Measurements from ENCODE around the gene MYOM3. TPM values are rescaled to one million over a fixed set of nuclear protein-coding genes. Genes with fewer than 3 reads are reported as not detected.
A peak's percentile ranks its signal among the peaks of the same experiment; 100 is the strongest.
"Not testable (repeated sequence)": the region's sequence is repeated elsewhere in the genome, so short reads cannot be mapped to it uniquely, and the experiment has no call there.

Gene MYOM3
- total RNA-seq, 1 experiment from 2014 or later: 0.42 TPM

- CTCF ChIA-PET: interaction anchor here (0.6 to 1.5 kb wide), 3 partner anchors 9 to 58 kb away, joined by 3 to 8 read pairs (median 3); no protein-coding TSS in a partner anchor
- H3K27ac Mint-ChIP-seq (ENCODE audit: unreplicated experiment): peak overlapping the region; percentile 25
- intact Hi-C loops (cut with micrococcal nuclease; ENCODE audit: unreplicated experiment): no loop called here
These were observed 102.5 kb downstream of the MYOM3 start for GRCh38 chr1:24009406-24009805.

DNA sequence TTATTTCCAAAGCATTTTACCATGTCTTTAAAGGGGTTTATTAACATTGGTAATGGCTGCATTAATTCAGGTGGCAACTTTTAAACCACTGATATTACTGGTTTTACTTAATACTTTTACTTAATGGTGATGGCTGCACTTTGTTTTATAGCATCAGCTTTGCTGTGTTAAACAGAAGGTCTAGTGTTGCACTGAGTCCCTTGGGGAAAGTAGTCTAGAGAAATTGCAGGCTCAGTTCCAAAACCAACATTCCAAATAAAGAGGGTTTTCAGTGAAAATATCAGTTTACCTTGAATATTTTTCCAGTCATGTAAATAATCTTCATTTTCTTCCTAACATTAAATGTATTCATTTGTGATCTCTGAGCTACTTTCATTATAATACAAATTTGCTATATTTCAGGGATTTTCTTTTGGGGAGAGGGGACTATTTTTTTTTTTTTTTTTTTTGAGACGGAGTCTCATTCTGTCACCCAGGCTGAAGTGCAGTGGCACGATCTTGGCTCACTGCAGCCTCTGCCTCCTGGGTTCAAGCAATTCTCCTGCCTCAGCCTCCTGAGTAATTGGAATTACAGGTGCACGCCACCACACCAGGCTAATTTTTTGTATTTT is 103.3 kb downstream of the MYOM3 start:
- CTCF ChIA-PET: interaction anchor here (0.7 to 1.5 kb wide), 4 partner anchors 10 to 187 kb away, joined by 3 to 8 read pairs (median 4); no protein-coding TSS in a partner anchor
- H3K27ac Mint-ChIP-seq (ENCODE audit: unreplicated experiment); DNase-seq; BruUV-seq (replicated peaks); H3K9me3 Mint-ChIP-seq (ENCODE audit: low read depth, unreplicated experiment); H3K27me3 Mint-ChIP-seq (ENCODE audit: unreplicated experiment); intact Hi-C loops (cut with micrococcal nuclease; ENCODE audit: unreplicated experiment); H3K36me3 Mint-ChIP-seq (ENCODE audit: insufficient read depth, unreplicated experiment); H3K4me3 Mint-ChIP-seq (ENCODE audit: low read depth, unreplicated experiment): not testable (repeated sequence)
- peaks cover 35% of the 10 kb centered on the region for H3K4me1 Mint-ChIP-seq (ENCODE audit: low read depth, unreplicated experiment)

More at GRCh38 chr1:24009406-24009805, 102.5 kb downstream of the MYOM3 start:
- Mint-ChIP-seq H3K36me3 (ENCODE audit: insufficient read depth, unreplicated experiment) (peaks cover 5% of the 10 kb centered on the region), H3K4me1 (ENCODE audit: low read depth, unreplicated experiment) (peaks cover 35% of the 10 kb centered on the region), H3K27me3 (ENCODE audit: unreplicated experiment) (no peaks in the 10 kb centered on the region), H3K4me3 (ENCODE audit: low read depth, unreplicated experiment) (peak overlapping the region; percentile 29), H3K9me3 (ENCODE audit: low read depth, unreplicated experiment) (no peaks in the 10 kb centered on the region)
- TF ChIP-seq, protein P1, sequence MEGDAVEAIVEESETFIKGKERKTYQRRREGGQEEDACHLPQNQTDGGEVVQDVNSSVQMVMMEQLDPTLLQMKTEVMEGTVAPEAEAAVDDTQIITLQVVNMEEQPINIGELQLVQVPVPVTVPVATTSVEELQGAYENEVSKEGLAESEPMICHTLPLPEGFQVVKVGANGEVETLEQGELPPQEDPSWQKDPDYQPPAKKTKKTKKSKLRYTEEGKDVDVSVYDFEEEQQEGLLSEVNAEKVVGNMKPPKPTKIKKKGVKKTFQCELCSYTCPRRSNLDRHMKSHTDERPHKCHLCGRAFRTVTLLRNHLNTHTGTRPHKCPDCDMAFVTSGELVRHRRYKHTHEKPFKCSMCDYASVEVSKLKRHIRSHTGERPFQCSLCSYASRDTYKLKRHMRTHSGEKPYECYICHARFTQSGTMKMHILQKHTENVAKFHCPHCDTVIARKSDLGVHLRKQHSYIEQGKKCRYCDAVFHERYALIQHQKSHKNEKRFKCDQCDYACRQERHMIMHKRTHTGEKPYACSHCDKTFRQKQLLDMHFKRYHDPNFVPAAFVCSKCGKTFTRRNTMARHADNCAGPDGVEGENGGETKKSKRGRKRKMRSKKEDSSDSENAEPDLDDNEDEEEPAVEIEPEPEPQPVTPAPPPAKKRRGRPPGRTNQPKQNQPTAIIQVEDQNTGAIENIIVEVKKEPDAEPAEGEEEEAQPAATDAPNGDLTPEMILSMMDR (IDR thresholded peaks at IDR 0.05; ENCODE audit: unreplicated experiment): no peak
- DNase-seq: peak; percentile 46
- BruUV-seq (replicated peaks): no TSS peak

DNA sequence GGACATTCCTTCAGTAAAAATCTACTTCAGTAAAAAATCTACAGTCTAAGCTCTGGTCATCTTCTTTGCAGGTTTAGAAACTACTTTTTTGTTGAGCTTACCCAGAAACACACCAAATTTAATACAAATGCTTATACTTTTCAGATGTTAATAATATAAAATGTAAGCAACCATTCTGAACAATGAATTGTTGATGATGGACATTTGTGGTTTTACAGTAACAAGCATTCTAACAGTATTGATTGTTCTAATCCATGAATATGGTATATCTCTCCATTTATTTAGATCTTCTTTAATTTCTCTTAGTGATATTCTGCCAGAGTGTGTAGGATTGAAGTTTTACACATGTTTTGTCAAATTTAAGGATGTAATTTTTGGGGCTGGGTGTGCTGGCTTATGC is 104.9 kb downstream of the MYOM3 start:
- no TSS peak for BruUV-seq (replicated peaks)
- CTCF ChIA-PET: interaction anchor here (0.6 kb wide), 1 partner anchor 16 kb away, joined by 6 read pairs; no protein-coding TSS in a partner anchor
- Mint-ChIP-seq H3K27ac (ENCODE audit: unreplicated experiment) (no peak overlapping the region), H3K4me1 (ENCODE audit: low read depth, unreplicated experiment) (peaks cover 33% of the 10 kb centered on the region), H3K36me3 (ENCODE audit: insufficient read depth, unreplicated experiment) (peaks cover 5% of the 10 kb centered on the region), H3K4me3 (ENCODE audit: low read depth, unreplicated experiment) (no peak overlapping the region), H3K9me3 (ENCODE audit: low read depth, unreplicated experiment) (no peaks in the 10 kb centered on the region), H3K27me3 (ENCODE audit: unreplicated experiment) (no peaks in the 10 kb centered on the region)
- DNase-seq: no peak
- intact Hi-C loops (cut with micrococcal nuclease; ENCODE audit: unreplicated experiment): no loop called here
- TF ChIP-seq, protein P1 (IDR thresholded peaks at IDR 0.05; ENCODE audit: unreplicated experiment): no peak

Other genes starting within 250 kb of the MYOM3 start
- gene FUCA1, start 243.8 kb downstream of the MYOM3 start, total RNA-seq (2022): 17.2 and 22.9 TPM in 2 replicates
- gene CNR2, start 198.8 kb downstream of the MYOM3 start, total RNA-seq (2022): not detected in 2 replicates
- 57.9 and 59.0 TPM in 2 replicates for gene PNRC2, start 152.3 kb downstream of the MYOM3 start, total RNA-seq (2022)
- 113 and 121 TPM in 2 replicates for gene SRSF10, start 131.8 kb downstream of the MYOM3 start, total RNA-seq (2022)
- 1.3 and 2.0 TPM in 2 replicates for gene IL22RA1, start 31.0 kb upstream of the MYOM3 start, total RNA-seq (2022)
- gene IFNLR1, start 75.2 kb upstream of the MYOM3 start, total RNA-seq (2022): 4.5 and 5.0 TPM in 2 replicates
- gene GRHL3, start 207.2 kb upstream of the MYOM3 start, total RNA-seq (2022): 1.4 and 2.9 TPM in 2 replicates

All from Calu3 (cell line).